ENCODE data around the gene LY9. TPM values are rescaled to one million over a fixed set of nuclear protein-coding genes. Genes with fewer than 3 reads are reported as not detected.

The LY9 gene
- total RNA-seq, 1 experiment from 2014 or later = not detected

DNA sequence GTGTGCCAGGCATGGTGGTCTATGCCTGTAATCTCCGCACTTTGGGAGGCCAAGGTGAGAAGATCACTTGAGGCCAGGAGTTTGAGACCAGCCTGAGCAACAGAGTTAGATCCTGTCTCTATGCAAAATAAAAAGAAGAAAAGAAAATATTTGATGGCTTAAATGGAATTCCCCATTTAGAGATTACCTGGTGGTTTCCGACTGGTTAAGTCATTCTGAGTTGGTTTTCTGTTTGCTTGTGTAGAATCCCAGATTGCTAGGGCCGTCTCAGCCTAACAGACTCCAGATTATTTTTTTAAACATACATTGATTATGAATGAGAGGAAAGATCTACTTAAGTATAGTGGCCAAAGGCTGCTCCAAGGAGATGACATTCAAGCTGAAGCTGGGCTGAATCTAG lies 22.9 kb upstream of the LY9 start:
- TF ChIP-seq, protein P1, sequence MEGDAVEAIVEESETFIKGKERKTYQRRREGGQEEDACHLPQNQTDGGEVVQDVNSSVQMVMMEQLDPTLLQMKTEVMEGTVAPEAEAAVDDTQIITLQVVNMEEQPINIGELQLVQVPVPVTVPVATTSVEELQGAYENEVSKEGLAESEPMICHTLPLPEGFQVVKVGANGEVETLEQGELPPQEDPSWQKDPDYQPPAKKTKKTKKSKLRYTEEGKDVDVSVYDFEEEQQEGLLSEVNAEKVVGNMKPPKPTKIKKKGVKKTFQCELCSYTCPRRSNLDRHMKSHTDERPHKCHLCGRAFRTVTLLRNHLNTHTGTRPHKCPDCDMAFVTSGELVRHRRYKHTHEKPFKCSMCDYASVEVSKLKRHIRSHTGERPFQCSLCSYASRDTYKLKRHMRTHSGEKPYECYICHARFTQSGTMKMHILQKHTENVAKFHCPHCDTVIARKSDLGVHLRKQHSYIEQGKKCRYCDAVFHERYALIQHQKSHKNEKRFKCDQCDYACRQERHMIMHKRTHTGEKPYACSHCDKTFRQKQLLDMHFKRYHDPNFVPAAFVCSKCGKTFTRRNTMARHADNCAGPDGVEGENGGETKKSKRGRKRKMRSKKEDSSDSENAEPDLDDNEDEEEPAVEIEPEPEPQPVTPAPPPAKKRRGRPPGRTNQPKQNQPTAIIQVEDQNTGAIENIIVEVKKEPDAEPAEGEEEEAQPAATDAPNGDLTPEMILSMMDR (conservative IDR thresholded peaks at IDR 0.05; ENCODE audit: low read depth, low read length) = no peak
- no peak for TF ChIP-seq EZH2 (IDR thresholded peaks at IDR 0.05; ENCODE audit: borderline replicate concordance, low read depth, low read length, poor library complexity, severe bottlenecking)
- no TSS peak for BruUV-seq (replicated peaks)
- H3K27me3 ChIP-seq (replicated peaks; ENCODE audit: insufficient read depth, low read depth, low read length, poor library complexity) = peaks cover 18% of the 10 kb centered on the region
- H3K9me3 ChIP-seq (ENCODE audit: low read depth, low read length, poor library complexity, severe bottlenecking) = no peaks in the 10 kb centered on the region
- intact Hi-C loops (cut with micrococcal nuclease; ENCODE audit: unreplicated experiment) = no loop called here
- DNase-seq (ENCODE audit: low spot score) = no peak
- H3K27ac ChIP-seq (ENCODE audit: low read depth, low read length, poor library complexity, severe bottlenecking) = no peak overlapping the region
- CTCF ChIA-PET = no interaction called here
- H3K36me3 ChIP-seq (ENCODE audit: insufficient read depth, low read length, poor library complexity, severe bottlenecking) = no peaks in the 10 kb centered on the region
- H3K4me1 ChIP-seq (ENCODE audit: insufficient read depth, low read length, poor library complexity, severe bottlenecking) = no peaks in the 10 kb centered on the region
- POLR2A ChIA-PET (ENCODE audit: low non-redundant PET) = no interaction called here
- H3K4me3 ChIP-seq (ENCODE audit: low read depth, low read length, poor library complexity, severe bottlenecking) = no peak overlapping the region

DNA sequence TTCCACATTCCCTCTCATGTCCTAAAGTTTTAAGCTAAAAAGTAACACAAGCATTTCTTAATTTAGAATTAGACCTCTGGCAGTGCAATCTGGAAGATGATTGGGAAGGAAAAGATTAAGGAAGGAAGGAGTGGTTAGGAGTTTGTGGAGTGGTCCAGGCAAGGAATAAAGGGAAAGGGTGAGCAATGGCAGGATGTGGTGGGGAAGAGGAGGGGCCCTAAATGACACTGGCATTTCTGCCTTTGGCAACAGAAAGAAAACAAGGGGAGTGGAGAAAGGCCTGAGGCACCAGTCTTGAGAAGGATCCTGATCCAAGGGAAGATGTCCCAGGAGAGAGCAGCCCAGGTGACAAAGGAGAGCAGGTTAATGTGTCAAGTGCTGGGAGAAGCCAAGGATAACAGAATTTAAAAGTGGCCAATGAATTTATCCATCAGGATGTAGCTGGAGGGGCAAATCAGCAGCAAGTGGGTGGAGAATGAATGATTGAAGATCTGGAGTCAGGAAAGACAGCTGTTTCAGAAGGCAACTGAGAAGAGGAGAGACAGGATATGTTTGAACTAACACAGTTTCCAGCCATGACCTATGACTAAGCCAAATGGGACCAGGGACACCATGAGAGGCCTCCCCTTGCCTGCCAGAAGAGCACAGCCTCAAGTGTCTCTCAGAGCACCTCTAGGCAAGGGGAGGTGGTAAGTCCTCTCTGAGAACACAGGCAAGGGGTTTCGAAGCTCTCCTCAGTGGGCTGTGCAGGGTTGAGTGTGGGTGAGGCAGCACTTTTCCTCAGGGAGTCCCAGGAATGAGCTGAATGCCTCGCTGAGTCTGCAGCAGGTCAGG lies 20.9 kb upstream of the LY9 start:
- POLR2A ChIA-PET (ENCODE audit: low non-redundant PET) = no interaction called here
- H3K27ac ChIP-seq (ENCODE audit: low read depth, low read length, poor library complexity, severe bottlenecking) = no peak overlapping the region
- intact Hi-C loops (cut with micrococcal nuclease; ENCODE audit: unreplicated experiment) = no loop called here

DNA sequence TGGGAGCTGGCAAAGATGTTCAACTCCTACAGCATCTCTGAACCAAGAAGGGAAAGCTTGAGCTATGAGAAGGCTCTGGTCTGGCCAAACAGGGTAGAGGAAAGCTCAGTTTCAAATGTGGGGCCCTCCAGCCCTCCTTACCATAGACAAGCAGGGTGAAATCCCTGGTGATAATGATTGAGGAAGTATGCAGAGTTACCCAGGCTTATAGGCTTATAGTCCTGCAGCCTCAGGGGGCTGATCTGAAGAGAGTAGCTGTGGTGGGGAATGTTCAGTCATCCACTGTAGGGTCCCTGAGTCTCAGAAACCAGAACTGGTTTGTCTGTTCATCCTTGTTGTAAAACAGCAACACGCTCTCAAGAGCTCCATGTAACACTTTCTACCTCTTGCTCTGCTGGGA lies 19.8 kb upstream of the LY9 start:
- ChIA-PET CTCF (no interaction called here), POLR2A (ENCODE audit: low non-redundant PET) (no interaction called here)
- no peak overlapping the region for H3K27ac ChIP-seq (ENCODE audit: low read depth, low read length, poor library complexity, severe bottlenecking)
- H3K27me3 ChIP-seq (replicated peaks; ENCODE audit: insufficient read depth, low read depth, low read length, poor library complexity) = peaks cover 14% of the 10 kb centered on the region
- H3K4me1 ChIP-seq (ENCODE audit: insufficient read depth, low read length, poor library complexity, severe bottlenecking) = no peaks in the 10 kb centered on the region
- no peaks in the 10 kb centered on the region for H3K36me3 ChIP-seq (ENCODE audit: insufficient read depth, low read length, poor library complexity, severe bottlenecking)
- BruUV-seq (replicated peaks) = no TSS peak
- TF ChIP-seq EZH2 (IDR thresholded peaks at IDR 0.05; ENCODE audit: borderline replicate concordance, low read depth, low read length, poor library complexity, severe bottlenecking) = no peak
- TF ChIP-seq, protein P1 (conservative IDR thresholded peaks at IDR 0.05; ENCODE audit: low read depth, low read length) = no peak
- H3K9me3 ChIP-seq (ENCODE audit: low read depth, low read length, poor library complexity, severe bottlenecking) = no peaks in the 10 kb centered on the region
- H3K4me3 ChIP-seq (ENCODE audit: low read depth, low read length, poor library complexity, severe bottlenecking) = no peak overlapping the region
- intact Hi-C loops (cut with micrococcal nuclease; ENCODE audit: unreplicated experiment) = no loop called here
- no peak for DNase-seq (ENCODE audit: low spot score)

More for the DNA sequence above, 20.9 kb upstream of the LY9 start:
- DNase-seq (ENCODE audit: low spot score) = no peak
- Histone ChIP-seq H3K27me3 (replicated peaks; ENCODE audit: insufficient read depth, low read depth, low read length, poor library complexity) (peaks cover 18% of the 10 kb centered on the region), H3K36me3 (ENCODE audit: insufficient read depth, low read length, poor library complexity, severe bottlenecking) (no peaks in the 10 kb centered on the region), H3K4me1 (ENCODE audit: insufficient read depth, low read length, poor library complexity, severe bottlenecking) (no peaks in the 10 kb centered on the region), H3K4me3 (ENCODE audit: low read depth, low read length, poor library complexity, severe bottlenecking) (no peak overlapping the region), H3K9me3 (ENCODE audit: low read depth, low read length, poor library complexity, severe bottlenecking) (no peaks in the 10 kb centered on the region)
- CTCF ChIA-PET = no interaction called here
- TF ChIP-seq EZH2 (IDR thresholded peaks at IDR 0.05; ENCODE audit: borderline replicate concordance, low read depth, low read length, poor library complexity, severe bottlenecking) = no peak
- TF ChIP-seq, protein P1 (conservative IDR thresholded peaks at IDR 0.05; ENCODE audit: low read depth, low read length) = no peak
- no TSS peak for BruUV-seq (replicated peaks)
